ENCODE data around the gene CNTNAP3.
"Not testable (repeated sequence)": the region's sequence is repeated elsewhere in the genome, so short reads cannot be mapped to it uniquely, and the experiment has no call there.

DNA sequence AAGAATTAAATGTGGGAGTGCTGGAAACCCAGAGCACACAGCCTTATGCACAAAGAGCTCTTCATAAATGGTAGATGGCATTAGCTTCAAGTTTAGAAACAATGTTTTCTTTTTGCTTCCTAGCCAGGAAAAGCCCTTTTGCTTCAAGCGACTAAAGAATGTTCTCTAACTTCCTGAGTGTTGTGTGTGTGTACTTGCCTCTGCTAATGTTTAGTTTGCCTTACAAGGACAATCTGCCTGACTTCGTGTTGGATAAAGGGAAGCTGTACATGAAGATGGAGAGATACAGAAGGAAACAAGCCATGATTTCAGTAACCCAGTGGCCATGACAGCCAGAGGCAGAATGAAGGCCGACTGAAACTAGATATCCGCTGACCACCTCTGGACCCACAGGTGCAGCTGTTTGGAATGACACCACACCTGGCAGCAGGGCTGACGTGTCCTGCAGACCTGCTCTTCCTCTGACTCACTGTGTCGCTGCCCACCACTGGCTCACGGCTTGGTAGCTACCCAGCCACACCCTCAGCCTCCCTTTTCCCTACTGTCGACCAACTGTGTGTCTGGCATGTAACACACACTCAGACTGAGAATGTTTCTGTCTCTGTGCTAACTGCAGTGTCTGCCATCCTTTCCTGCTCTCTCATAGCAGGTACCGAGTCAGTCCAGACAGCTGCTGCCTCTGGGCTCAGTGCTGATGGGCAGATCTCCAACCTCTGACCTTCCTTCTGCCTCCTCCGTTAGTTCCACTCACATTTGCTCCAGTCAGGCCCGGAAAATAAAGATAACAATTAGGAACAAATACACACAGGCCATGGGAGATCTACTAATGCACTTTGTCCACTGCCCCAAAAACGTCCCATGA lies 55.6 kb downstream of the CNTNAP3 start:
- TF ChIP-seq POLR2A (IDR thresholded peaks at IDR 0.05): not testable (repeated sequence)
- TF ChIP-seq, protein P1, sequence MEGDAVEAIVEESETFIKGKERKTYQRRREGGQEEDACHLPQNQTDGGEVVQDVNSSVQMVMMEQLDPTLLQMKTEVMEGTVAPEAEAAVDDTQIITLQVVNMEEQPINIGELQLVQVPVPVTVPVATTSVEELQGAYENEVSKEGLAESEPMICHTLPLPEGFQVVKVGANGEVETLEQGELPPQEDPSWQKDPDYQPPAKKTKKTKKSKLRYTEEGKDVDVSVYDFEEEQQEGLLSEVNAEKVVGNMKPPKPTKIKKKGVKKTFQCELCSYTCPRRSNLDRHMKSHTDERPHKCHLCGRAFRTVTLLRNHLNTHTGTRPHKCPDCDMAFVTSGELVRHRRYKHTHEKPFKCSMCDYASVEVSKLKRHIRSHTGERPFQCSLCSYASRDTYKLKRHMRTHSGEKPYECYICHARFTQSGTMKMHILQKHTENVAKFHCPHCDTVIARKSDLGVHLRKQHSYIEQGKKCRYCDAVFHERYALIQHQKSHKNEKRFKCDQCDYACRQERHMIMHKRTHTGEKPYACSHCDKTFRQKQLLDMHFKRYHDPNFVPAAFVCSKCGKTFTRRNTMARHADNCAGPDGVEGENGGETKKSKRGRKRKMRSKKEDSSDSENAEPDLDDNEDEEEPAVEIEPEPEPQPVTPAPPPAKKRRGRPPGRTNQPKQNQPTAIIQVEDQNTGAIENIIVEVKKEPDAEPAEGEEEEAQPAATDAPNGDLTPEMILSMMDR (IDR thresholded peaks at IDR 0.05): not testable (repeated sequence)

Data from adrenal gland (tissue), 5 donors.